ENCODE results near the gene MAP2K5.

DNA sequence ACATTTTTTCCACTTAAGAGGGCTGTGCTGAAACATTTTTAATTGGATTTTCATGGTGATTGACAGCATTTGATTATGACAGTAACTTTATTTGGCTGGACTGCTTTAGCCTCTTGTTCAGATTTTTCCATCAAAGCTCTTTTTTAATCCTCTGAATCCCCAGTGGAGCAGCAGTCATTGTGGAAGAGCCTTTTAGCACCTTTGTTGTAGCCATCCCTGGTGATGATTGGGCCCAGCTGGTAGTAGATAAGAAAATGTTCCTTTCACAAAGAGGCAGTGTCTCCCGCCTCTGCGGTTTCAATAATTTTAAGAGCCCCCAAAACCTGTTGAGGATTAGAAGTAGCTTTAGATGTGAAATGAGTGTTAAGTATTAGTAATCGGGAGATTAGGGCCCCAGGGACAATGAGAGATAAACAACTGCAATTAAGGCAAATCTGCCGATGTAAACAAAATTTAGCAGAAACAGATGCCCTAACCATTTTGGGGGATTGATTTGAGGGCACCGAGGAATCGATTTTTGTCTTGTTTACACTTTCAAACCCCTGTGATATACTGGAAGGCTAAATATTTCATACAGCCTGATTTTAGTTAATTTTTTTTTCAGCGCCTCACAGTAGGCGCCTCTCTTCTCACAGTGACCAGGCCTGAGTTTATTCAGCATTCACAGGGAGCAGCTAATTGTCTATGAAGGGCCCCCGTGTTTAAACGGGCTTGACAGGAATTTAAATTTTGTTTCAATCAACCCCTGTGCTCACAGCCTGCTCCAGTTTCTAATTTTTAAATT, 239.6 kb downstream of the MAP2K5 start:
- TF ChIP-seq, protein P1, sequence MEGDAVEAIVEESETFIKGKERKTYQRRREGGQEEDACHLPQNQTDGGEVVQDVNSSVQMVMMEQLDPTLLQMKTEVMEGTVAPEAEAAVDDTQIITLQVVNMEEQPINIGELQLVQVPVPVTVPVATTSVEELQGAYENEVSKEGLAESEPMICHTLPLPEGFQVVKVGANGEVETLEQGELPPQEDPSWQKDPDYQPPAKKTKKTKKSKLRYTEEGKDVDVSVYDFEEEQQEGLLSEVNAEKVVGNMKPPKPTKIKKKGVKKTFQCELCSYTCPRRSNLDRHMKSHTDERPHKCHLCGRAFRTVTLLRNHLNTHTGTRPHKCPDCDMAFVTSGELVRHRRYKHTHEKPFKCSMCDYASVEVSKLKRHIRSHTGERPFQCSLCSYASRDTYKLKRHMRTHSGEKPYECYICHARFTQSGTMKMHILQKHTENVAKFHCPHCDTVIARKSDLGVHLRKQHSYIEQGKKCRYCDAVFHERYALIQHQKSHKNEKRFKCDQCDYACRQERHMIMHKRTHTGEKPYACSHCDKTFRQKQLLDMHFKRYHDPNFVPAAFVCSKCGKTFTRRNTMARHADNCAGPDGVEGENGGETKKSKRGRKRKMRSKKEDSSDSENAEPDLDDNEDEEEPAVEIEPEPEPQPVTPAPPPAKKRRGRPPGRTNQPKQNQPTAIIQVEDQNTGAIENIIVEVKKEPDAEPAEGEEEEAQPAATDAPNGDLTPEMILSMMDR (IDR thresholded peaks at IDR 0.05; ENCODE audit: low read depth, low read length, missing input control), result no peak
- no peak for TF ChIP-seq YY1 (IDR thresholded peaks at IDR 0.05)
- TF ChIP-seq EGR1 (IDR thresholded peaks at IDR 0.05; ENCODE audit: low read depth in 2 of 2), result no peak
- no peak for TF ChIP-seq RAD21 (IDR thresholded peaks at IDR 0.05)

All from liver (tissue), 3 donors.